ENCODE results near the gene PCDHA4.
"Not testable (repeated sequence)": the region's sequence is repeated elsewhere in the genome, so short reads cannot be mapped to it uniquely, and the experiment has no call there.

PCDHA4 gene

GRCh38 chr5:140806834-140807775 is at the start of gene PCDHA4:
PCDHA4 (plus strand) TSS chr5:140807068.
- no peak for DNase-seq

- no peak for DNase-seq
These were observed 42.5 kb upstream of the PCDHA4 start for GRCh38 chr5:140764177-140764973.

GRCh38 chr5:140767444-140767843 is 39.4 kb upstream of the PCDHA4 start:
- no peak for DNase-seq

- no peak for DNase-seq
These were observed 26.4 kb upstream of the PCDHA4 start for GRCh38 chr5:140780512-140780911.

GRCh38 chr5:140785905-140786686 is 20.8 kb upstream of the PCDHA4 start, which contains the start of gene PCDHA1:
PCDHA1 (plus strand) TSS chr5:140786140.
- no peak for DNase-seq

GRCh38 chr5:140787422-140787821 is 19.4 kb upstream of the PCDHA4 start:
- DNase-seq = not testable (repeated sequence)

- DNase-seq = not testable (repeated sequence)
These were observed 18.9 kb upstream of the PCDHA4 start for GRCh38 chr5:140787849-140788504.

- DNase-seq = no peak
These were observed 15.8 kb upstream of the PCDHA4 start for GRCh38 chr5:140791089-140791488.

GRCh38 chr5:140794595-140795258 is 12.1 kb upstream of the PCDHA4 start, which contains the start of gene PCDHA2:
PCDHA2 (plus strand) TSS chr5:140794852.
- DNase-seq = no peak

GRCh38 chr5:140795259-140795641 is 11.6 kb upstream of the PCDHA4 start:
- DNase-seq = no peak

GRCh38 chr5:140796072-140796717 is 10.7 kb upstream of the PCDHA4 start:
- DNase-seq = not testable (repeated sequence)

- DNase-seq = no peak
These were observed 10.2 kb upstream of the PCDHA4 start for GRCh38 chr5:140796718-140797095.

GRCh38 chr5:140800816-140801493 is 5.9 kb upstream of the PCDHA4 start, which contains the start of gene PCDHA3:
PCDHA3 (plus strand) TSS chr5:140801057.
- no peak for DNase-seq

- no peak for DNase-seq
These were observed 5.4 kb upstream of the PCDHA4 start for GRCh38 chr5:140801494-140801841.

- not testable (repeated sequence) for DNase-seq
These were observed 4.5 kb upstream of the PCDHA4 start for GRCh38 chr5:140802381-140802780.

- no peak for DNase-seq
These were observed 4.0 kb upstream of the PCDHA4 start for GRCh38 chr5:140802781-140803271.

- DNase-seq = not testable (repeated sequence)
These were observed 1.5 kb downstream of the PCDHA4 start for GRCh38 chr5:140808241-140808888.

GRCh38 chr5:140808889-140809291 is 2.0 kb downstream of the PCDHA4 start:
- DNase-seq = no peak

- no peak for DNase-seq
These were observed 14.8 kb downstream of the PCDHA4 start, which contains the start of gene PCDHA5 for GRCh38 chr5:140821375-140822280. PCDHA5 (plus strand) TSS chr5:140821613.
